Ammon's horn (tissue), 1 donor: Measurements from ENCODE around the gene TBC1D4.
"Not testable (repeated sequence)": the region's sequence is repeated elsewhere in the genome, so short reads cannot be mapped to it uniquely, and the experiment has no call there.

Experiments
- DNase-seq: peaks from one replicate; pipeline ENCODE4 v3.0.0-alpha.2; 2016; ENCODE audit warnings: low spot score

Gene TBC1D4

DNA sequence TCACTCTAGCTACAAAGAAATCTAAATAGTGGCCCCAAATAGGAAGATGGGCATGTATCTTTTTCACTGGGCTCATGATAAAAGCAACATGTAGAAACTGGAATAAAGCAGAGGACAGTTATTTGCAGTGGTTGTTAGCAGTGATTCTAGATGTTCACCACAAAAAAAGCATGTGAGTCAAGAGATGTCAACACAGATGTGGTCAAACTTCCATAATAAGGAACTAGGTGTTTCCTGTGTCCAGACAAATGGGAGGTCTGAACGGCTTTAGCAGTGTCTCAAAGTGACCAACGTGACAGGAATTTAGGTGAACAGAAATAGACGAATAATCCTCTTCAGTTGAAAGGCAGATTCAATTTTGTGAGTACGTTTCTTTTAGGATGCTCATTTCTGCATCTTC is 162.7 kb downstream of the TBC1D4 start:
- peak; percentile 59 for DNase-seq

DNA sequence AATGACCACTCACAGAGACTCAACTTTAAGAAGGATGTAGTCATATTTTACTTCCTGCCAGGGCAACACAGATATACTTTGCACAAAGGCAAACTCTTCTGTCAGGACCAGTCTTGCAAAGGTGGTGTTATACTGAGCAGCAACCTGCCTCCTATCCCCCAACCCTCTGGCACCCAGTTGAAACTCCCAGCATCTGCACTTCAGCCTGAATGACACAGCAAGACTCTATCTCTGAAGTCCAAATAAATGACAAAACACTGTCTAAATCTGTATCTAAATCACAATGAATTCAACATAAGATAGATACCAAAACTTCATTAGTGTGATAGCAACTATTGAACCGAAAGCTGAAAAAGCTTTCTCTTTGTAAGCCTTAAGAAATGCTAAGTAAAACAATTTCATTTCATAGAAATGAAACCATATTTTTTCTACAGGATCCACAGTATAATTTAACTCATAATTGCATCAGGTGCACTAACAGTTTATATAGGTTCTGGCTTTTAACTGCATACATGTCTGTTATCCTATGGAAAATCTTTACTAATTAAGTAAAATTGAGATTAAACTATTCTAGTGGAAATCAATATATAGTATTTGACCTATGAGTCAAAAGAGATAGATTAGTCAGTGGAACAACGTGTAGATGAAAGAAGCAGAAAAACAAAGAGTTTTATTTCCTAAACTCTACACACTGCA is 163.7 kb downstream of the TBC1D4 start:
- DNase-seq, result no peak

DNA sequence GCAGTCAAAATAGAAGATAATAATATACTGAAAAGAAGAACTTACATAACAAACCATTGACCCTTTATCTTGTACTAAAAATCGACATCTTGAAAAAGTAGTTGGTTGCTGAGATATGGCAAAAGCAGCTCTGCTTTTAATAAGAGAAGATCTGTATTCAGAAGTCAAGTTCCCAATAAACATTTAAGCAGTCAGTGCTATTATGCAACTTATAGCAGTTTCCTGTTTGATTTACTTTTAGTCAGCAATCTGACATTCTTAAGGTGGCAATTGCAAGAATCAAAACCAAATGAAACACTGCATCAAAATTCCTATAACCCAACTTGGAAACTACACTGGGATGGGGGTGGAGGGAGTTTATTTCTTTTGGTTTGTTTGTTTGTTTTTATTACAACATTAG is 165.5 kb downstream of the TBC1D4 start:
- DNase-seq, result no peak

DNA sequence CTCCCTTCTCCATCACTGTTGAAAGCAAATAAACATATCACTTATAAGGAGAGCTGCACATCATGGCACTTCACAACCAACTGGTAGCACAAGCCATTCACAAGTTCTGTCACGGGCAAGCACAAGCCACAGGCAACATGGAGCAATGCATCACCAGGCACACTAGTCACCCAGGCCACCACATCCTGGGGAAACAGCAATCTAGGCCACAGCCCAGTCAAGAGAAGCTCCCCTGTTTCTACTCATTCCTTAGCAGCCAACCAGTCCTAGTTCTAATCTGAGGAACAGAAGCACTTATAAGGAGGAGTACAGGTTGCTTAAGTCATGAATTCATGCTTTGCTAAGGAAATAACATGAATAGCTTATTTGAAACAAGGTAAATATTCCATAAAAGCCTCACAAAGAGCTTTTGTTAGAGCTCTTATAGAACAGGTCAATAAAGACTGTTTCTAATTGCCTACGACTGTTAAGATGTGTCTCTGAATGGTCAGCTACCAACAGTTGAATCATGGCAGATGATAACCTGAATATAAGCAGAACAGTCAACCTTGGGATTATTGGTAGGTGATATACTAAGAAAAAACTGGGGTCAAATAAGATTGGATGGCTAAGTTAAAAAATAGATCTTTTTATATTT is 169.0 kb downstream of the TBC1D4 start:
- no peak for DNase-seq

DNA sequence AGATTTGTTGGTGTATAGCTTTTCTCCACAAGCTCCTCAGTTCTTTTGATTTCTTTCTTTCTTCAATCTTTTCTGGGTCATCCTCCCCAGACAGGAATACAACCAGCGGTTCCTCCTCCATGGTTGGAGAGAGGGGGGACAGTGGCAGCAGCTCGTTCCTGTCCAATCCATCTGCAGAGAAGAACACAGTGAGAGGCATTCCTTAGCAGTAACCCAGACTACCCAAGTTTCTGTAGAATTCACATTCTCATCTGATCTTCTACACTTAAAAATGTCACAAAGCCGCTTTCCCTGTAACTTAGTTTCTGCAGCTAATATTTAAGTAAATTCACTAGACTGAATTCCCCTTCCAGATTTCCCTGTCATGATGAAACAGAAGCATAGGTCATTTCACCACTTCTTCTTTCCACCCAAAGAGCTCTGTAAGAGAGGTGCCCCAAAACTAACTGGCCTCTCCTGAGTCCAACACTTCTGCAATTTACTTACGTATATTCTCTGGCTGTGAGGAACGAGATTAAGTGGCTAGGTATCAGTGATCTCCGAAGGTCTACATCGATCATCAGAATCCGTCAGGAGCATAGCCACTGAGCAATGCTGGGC is 171.9 kb downstream of the TBC1D4 start:
- DNase-seq, result peak; percentile 31

DNA sequence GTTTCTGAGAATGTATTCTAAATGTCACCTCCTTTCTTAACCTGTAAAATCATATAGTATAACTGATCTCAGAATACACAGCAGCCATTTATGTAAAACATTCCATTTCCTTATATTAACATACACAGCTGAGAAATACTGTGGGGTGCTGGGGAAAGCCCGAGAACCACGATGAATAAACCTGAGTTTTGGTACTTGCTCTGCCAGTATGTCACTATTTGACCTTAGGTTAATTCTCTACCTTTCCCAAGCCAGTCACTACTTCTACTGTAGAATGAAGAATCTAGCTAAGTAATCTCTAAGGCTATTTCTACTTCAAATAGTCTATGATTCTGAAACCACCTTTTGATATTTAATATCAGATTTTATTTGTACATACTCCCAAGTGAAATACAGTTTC is 173.7 kb downstream of the TBC1D4 start:
- DNase-seq, result no peak

DNA sequence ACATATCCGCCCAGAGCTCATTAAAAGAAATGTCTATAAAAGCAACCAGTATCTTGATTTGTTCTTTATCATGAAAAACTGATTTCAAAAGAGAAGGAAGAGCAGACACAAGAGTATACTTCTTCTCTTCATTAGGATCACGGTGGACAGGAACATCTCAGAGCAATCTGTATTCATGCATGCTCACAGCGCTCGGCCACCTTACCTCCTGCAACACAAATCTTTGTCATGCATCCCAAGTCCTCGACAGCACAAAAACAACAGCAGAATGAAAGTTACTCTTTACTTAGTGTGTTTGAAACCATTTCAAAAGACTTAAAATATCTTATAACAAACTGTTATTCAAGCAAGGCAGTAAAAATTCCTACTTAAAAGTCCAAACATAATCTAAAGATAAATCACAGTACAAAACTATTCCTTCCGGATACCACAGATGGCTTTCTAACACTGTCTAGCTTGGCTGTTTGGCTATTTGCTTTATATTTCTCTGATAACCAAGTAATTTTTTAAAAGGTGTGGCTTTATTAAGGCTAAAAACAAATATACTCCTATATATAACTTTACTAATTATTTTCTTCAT is 174.5 kb downstream of the TBC1D4 start:
- DNase-seq, result no peak

DNA sequence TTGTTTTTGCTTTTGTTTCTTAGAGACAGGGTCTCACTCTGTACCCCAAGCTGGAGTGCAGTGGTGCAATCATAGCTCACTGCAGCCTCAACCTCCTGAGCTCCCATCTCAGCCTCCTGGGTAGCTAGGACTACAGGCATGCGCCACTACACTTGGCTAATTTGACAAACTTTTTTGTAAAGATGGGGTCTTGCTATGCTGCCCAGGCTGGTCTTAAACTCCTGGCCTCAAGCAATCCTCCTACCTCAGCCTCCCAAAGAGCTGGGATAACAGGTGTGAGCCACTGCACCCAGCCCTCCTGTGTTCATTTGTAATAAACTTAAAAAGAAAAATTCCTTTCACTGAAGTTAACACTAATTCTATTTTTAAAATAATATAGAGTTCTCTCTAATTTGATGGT is 175.0 kb downstream of the TBC1D4 start:
- not testable (repeated sequence) for DNase-seq

DNA sequence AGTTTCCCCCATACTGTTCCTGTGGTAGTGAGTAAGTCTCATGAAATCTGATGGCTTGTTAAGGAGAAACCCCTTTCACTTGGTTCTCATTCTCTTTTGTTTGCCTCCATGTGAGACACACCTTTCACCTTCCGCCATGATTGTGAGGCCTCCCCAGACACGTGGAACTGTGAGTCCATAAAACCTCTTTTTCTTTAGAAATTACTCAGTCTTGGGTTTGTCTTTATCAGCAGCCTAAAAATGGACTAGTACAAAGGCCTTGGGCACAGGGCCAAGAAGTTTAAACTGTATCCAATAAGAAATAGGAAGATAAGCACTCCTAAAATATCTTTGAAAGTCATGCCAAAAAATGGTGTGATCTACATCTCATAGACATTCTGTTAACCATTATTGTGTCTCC is 176.9 kb downstream of the TBC1D4 start:
- no peak for DNase-seq

DNA sequence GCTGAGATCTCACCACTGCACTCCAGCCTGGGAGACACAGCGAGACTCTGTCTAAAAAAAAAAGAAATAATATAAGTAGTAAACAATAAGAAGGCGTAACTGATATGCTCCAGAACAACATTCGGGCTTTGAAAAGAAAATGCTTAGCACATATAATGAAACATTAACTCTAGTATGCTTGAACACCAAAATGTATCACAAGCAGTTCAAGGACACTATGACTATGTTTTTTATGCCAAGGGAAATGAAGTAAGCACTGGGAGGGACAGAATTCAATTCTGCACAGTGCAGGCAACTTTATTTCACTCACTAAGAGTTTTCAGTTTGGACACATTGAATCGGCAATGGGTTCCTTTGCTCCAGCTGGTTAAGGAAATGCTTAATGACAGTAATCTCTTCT is 178.7 kb downstream of the TBC1D4 start:
- no peak for DNase-seq

DNA sequence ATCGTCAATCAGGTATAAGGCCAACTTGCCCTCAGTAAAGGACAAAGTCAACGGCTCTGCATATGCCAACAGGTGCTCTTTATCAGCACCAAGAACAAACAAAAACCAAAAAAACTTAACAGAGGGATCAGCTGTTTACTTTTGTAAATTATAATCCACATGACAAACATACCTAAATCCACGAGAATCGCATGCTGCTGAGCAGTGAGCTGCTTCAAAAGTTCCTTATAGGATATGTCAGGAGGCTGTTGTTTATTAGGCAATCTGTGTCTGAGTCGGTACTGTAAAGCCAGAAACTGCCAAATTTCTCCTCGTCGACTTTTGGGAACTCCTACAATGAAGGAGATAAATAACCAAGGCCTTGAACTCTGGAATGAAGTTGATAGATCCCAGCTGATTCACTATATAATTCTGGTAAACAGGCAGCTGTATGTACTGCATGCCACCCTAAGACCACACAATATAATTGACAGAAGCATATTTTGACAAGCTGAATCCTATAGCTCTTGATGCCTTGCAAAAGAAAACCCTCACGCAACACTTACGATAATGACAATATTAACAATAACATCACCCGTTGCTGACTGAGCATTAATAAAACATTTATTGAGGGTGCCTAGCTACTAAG is 179.8 kb downstream of the TBC1D4 start:
- DNase-seq, result no peak

DNA sequence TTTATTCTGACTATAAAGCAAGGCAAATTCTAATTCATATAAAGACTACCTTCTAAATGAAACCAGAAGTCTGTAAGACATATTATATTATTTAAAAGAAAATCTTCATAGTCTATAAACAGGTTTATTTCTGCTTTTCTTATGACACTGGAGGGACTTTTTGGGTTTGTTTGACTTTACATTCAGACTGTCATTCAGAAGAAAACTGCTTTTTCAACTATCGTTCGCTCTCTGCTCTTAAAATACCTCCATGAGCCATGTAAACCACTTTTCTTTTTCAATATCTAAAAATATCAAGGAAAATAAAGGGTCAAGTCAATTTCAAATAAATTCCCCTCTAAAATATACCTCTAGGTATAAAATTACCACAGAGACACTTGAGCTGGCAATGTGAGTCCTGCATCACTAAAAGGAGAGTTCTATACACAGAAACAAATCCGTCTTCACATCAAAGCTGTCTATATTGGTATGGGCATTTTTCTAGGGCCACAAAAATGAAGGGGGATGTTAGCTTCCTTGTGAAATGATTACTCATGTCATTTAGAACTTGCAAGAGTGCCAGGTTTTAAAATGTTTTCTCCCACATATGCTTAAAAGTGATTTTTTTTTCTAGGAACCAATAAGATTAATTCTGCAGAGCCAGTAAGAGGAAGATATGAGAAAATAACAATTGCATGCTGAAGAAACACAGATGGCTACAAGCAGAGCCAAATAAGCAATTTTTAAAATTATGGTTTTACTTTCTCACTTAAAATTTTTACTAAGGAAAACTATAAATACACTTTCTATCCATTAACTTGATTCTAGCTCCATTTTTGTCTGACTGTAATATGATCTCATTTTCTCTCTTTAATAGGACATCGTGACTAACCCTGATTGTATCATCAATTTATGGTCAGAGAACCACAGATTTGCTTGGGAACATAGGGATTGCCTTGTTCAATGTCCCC is 181.8 kb downstream of the TBC1D4 start:
- no peak for DNase-seq

DNA sequence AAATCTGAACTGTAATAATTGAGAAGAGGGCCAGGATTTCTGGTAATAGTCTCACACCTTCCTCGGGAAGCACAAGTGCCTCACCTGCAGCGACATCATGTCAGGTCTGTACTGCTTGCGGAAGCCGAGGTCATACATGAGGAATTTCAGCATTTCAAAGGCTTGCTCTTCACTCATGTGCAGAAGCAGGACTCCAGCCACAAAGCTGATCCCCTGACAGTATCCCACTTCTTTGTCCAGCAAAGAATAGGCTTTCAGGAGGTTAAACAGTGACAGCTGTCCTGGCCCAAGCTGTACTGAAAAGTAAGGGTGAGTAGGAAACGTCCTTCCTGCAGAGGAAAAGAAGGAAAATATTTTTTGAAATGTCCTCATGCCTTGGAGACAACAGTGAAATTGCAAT is 182.7 kb downstream of the TBC1D4 start:
- DNase-seq, result no peak

DNA sequence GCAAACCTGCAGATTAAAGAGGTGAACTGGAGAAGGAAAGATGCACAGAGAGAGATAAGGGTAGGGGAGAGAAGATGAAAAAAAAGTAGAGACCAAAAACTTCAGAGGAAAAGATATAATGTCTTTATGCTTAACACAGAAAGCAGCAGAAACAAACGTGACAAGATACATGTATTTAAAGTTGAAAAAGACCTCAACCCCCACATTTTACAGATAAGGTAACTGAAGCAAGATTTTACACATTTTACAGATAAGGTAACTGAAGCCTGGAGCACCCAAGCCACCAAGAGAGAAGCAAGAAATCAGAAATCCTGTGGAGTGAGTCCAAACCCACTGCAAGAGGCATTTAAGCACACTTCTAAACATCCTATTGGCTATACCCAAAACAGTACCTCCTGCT is 185.3 kb downstream of the TBC1D4 start:
- DNase-seq, result no peak

DNA sequence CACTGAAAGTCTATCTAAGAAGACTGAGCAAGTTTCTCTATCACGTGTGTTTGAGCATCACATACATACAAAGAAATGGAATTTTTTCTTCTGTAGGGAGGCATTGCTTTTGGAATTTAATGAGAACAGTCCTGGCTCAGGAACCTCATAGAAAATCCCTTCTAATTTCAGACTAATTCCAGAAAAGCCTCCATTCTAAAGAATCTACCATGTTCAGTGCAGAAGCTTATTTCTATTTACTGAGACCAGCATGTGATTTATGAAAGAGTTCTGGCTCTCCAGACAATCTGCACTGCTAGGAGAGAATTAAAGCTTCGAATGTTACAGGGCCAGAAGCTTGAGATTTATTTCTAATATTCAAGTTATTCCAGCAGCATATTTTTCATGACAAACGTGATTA is 186.8 kb downstream of the TBC1D4 start:
- no peak for DNase-seq

DNA sequence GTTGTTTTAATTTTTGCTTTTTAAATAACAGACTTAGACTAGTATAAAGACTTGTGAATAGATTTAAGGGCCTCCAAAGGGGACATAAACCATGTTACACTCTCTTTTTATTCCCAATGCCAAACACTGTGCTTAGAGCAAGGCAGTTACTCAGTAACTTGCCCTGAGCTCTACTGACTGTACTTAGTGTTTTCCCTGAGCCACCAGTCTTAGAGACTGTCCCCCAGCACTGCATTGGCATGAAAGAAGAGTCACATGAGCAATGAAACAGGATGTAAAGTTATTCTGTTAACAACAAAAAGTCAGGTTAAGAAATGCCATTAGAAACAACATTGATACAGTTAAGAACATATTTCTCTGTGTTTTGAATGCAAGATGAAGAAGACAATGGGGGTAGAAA is 187.9 kb downstream of the TBC1D4 start:
- no peak for DNase-seq

DNA sequence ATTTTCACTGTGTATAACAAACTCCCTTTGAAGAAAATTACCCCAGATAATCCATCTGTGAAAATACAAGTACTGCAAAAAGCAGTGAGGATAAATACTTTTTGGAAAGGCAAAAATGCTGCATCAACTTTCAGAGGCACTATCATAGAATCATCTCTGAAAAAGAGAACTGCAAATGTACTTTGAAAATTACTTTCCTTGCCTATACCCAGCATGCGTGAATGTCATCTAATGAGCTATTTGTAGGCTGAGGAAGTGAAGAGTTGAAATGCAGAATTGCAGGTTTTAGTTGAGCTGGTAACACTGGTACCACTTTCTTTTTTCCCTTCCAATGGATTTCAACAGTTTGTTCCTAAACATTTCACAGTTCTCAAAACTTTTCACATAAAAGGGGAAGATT is 196.7 kb downstream of the TBC1D4 start:
- no peak for DNase-seq

DNA sequence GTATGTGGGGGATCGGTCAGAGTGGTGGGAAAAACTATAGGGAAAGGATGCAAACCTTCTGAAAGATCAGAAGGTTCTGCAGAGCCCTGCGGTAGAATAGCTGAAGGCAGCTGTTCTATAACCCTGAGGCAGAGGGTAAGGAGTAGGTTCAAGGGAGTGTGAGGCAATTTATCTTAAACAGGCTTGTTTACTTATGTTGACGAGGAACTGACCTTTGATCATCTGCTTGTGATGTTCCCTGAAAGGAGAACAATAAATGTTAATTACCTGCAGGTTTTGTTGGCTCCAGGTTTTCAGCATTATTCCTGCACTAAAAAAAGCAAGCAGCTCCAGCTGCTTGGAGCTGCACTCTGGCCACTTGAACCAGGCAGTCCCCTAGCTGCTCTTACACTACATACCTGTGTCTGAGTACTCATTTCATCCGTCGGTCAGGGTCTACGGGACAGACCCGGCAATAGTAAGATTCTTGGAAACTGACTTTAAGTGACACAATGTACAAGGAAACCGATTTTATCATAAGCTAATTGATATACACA is 202.1 kb downstream of the TBC1D4 start:
- no peak for DNase-seq

DNA sequence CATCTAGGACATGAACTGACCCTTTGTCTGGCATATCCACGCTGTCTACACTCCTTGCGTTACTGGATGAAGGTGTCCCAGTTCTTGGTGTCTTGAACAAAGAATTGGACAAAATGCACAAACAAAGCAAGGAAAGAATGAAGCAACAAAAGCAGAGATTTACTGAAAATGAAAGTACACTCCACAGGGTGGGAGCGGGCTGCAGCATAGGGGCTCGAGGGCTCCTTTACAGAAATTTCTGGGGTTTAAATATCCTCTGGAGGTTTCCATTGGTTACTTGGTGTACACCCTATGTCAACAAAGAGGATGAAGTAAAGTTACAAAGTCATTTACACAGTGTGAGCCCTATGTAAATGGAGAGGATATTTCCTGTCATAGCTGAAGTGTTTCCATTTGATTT is 208.3 kb downstream of the TBC1D4 start:
- DNase-seq, result not testable (repeated sequence)

DNA sequence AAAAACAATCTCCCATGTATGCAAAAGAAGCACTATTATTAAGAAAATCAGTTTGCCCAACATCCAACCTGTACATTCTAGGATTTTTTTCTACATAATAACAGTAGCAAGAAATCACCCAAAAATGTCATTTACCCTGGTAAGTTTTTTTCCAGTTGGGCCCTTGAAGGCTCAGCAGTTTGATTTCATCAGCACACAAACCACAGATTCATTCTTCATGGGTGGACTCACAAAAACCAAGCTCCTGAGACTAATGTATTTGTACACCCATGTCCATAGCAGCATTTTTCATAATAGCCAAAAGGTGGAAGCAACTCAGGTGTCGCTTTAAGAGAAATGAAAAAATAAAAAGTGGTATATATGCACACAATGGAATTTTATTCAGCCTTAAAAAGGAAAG is 210.1 kb downstream of the TBC1D4 start:
- no peak for DNase-seq

DNA sequence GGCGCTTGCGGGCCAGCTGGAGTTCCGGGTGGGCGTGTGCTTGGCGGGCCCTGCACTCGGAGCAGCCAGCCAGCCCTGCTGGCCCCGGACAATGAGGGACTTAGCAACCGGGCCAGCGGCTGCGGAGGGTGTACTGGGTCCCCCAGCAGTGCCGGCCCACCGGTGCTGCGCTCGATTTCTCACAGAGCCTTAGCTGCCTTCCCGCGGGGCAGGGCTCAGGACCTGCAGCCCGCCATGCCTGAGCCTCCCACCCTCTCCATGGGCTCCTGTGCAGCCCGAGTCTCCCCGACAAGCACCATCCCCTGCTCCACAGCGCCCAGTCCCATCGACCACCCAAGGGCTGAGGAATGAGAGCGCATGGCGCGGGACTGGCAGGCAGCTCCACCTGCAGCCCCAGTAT is 213.5 kb downstream of the TBC1D4 start:
- not testable (repeated sequence) for DNase-seq
